NCI-H2227 (cell line): ENCODE results near the gene MARS1.
"Not testable (repeated sequence)": the region's sequence is repeated elsewhere in the genome, so short reads cannot be mapped to it uniquely, and the experiment has no call there.

Experiments
- DNase-seq: peaks from one replicate; lab custom pipeline; 2025; ENCODE audit not compliant: unreplicated experiment; lab: John Stamatoyannopoulos, UW

Gene MARS1

DNA sequence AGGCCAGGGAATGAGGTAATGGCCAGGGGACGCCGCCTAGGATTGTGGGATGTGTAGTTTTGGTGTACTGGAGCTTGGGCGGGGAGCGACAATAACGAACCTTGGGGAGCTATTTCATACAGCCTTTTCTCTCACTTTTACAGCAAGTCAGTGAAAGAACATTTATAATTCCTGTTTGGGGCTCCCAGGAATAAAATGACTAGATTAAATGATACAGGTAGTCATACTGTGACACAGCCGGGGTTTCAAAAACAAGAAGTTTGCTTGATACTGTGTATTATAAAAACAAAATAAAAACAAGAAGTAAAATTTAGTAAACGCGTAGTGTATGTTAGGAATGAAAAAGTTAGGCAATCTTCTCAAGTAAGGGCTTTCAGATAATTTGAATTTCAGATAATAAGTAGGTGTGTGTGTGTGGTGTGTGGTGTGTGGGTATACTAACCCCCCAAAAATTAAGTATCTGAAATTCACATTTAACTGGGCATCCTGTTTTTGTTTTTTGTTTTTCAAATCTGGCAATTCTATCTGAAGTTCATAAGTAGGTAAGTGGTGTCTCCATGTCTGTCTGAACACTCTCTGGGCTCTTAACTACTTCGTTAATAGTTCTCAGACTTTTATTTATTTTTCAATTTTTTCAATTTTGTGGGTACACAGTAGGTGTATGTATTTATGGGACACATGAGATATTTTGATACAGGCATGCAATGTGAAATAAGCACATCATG is 59.6 kb downstream of the MARS1 start:
- DNase-seq = no peak

DNA sequence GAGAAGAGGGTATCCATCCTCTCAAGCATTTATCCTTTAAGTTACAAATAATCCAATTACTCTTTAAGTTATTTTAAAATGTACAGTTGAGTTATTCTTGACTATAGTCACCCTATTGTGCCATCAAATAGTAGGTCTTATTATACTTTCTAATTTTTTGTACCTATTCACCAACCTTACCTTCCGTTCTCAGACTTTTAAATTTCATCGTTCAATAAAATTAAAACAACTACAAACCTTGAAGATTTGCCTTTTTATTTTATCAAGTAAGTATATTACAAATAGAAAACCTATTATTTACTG is 60.1 kb downstream of the MARS1 start:
- DNase-seq = no peak

DNA sequence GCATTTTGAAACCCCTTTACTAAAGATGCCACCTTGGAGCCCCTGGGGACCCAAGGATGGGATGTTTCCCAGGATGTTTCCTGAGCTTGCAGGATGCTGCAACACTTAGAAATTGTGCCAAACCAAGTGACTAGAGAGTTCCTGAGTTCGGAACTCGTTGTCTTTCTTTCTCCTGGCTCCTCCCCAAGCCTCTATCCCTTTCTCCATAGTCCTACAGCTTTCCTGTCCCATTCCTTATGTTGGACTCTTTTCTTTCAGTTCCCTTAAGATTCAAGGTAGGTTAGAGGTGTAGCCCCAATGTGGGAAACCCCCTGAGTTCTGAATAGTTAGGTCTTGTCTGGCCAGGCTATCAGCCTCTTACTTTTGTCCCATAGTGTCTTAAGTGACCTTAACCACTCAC is 60.6 kb downstream of the MARS1 start:
- DNase-seq = no peak

DNA sequence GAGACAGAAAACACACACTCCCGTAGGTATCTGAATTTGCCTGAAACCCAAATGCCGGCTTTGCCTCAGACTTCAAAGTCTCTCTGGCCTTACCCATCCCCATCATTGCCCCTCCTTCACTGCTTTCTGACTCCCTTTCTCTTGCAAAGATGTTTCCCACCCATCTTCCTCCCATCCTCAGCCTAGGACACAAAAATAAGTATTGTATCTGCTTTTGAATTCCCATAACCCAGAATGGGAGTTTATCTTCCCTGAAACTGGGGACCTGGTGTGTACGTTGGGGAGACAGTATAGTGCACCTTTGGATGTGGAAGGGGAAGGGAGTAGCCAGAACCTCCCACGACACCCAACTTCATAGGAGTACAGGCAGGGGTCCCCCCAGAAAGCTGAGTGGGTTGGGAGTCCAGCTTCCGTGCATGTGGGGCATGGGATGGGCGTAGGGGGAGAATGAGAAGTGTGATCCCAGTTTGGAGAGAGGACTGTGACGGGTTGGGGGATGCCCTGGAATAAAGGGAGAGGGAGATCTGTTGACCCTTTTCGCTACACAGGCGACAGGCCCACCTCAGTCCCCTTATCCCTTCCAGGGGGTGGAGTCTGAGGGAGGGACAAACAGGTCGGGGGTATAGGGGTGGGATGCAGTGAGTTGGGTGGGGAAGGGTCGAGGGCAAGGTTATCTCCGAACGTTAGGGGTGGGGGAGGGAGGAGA is 61.5 kb downstream of the MARS1 start:
- no peak for DNase-seq

DNA sequence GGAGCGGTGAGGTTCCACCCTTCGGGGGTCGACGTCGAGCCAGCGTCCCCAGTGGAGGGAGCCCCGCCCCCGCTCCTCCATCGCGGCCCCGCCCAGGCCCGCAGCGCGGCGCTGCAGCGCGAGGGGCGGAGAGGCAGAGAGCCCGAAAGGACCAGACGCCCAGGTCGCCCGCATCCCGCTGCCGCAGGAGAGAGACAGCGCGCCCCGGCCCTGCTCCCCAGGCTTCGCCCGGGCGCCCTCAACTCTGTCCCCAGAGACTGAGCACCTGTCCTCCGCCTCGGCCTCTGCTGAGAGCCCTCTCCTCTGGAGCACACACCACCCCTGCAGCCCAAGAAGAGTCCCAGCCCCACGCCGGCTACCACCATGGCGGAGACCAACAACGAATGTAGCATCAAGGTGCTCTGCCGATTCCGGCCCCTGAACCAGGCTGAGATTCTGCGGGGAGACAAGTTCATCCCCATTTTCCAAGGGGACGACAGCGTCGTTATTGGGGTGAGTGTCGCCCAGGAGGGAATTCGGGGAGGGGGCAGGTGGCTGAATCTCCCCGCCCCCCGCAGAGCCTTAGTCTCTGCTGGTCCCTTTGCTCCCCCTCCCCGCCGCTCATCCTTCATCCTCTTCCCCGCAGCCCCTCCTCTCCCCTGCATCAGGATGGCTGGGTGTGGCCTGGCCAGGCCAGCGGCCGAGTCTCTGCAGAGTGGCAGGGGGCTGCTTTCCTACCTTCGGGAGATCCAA is 62.2 kb downstream of the MARS1 start, which contains the start of gene KIF5A:
TSS of gene KIF5A (plus strand) at position 136 of the 732 bp plus-strand sequence. CDS start at position 364, 228 bp downstream.
- DNase-seq = peak; percentile 80

DNA sequence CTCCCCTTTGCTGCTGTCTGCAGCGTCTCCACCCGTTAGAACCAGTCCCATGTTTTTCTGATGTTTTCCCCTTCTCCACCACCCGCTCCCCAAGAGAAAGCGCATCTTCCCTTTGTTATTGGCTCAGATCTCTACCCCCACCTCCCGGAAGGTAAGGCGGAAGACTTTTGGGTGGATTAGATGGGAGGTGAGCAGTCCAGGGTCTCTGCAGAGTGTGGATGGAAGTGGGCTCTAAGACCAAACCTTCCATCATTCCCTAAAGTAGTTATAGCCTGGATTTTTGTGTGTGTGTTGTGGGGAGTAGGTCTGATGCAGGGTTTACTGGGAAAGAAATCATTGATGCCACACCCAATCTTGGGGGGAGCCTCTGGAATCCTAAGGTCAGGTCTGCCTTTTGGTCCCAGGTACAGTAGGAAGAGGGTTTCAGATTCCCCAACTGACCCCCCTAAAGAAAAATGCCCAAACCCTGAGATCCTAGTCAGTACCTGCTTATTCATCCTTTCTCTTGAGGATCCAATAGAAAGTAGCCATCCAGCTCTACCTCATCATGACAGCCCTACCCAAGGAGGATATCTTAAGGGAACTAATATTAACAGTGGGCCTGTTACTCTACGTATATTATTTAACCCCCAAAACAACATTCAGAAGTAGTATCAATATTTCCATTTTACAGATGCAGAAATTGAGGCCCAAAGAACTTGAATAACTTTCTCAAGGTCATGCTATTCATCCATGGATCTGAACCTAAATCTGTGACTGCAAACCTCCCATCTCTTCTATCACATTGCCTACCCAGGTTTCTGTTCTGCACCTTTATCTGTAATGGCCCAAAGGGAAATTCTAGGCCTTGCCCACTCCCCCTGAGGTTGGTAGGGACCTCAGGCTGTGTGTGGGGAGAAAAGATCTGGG is 63.0 kb downstream of the MARS1 start:
- DNase-seq = no peak

DNA sequence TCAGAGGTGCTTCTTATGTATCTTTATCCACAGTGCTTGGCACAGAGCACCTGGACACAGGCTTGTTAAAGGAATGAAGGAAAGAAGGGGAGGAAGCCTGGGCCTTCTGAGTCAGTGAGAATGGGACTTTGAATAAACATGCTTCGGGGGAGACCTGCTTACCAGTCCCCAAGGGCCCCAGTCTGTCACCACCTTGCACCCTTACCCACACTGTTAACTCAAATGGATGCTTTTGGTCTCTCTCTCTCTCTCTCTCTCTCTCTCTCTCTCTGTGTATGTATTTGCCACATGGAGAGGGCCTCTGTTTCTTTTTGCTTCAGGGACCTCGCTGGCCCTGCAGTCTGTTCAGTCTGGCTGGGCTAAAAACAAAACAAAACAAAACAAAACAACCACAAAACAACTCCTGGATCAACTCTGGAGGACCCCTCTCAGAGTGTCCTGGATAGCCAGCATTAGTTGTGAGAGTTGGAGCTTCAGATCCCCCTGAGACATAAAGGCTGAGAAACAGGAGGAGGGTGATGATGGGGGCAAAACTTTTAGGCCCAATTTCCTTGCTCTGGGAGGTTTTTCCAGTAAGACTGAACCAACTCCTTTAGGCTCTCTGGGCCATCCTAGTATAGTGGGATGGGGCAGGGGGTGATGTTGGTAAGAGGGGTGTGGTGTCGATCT is 63.9 kb downstream of the MARS1 start:
- DNase-seq = no peak

DNA sequence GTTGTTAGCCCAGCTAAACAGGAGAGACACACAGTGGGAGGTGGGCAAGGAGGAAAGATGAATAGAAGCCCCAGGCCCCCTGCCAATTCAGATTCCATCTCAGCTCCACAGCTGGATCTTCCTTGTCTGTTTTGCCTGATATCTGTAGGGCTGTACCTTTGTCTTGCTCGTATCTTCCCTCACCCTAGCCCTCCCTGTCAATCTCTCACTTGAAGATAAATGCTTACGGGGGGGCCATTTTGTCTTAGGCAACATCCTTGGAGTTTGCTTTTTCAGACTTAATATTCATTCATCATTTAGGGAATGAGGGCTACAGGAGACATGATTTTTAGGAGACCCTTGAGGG is 64.4 kb downstream of the MARS1 start:
- no peak for DNase-seq

DNA sequence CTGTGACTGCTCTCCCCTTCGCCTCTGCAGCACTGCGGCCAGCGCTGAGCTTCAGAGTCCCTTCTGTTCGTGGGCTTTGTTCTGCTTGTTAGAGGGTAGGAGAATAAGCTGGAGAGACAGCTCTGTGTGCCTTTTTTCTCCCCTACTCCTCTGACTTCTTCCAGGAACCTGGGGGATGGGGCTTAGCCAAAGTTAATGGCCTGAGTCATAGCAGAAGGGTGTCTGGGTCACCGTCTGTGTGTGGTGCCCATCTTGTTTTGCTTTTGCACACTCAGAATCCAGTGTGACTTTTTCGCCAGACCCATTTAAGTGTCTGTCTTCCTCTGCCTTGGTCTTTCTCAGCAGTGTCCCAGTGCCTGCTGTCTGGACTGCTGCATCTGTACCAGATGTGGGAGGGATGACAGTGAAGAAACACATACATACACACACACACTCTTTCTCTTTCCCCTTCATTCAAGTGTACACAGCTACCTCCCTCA is 65.0 kb downstream of the MARS1 start:
- DNase-seq = no peak

DNA sequence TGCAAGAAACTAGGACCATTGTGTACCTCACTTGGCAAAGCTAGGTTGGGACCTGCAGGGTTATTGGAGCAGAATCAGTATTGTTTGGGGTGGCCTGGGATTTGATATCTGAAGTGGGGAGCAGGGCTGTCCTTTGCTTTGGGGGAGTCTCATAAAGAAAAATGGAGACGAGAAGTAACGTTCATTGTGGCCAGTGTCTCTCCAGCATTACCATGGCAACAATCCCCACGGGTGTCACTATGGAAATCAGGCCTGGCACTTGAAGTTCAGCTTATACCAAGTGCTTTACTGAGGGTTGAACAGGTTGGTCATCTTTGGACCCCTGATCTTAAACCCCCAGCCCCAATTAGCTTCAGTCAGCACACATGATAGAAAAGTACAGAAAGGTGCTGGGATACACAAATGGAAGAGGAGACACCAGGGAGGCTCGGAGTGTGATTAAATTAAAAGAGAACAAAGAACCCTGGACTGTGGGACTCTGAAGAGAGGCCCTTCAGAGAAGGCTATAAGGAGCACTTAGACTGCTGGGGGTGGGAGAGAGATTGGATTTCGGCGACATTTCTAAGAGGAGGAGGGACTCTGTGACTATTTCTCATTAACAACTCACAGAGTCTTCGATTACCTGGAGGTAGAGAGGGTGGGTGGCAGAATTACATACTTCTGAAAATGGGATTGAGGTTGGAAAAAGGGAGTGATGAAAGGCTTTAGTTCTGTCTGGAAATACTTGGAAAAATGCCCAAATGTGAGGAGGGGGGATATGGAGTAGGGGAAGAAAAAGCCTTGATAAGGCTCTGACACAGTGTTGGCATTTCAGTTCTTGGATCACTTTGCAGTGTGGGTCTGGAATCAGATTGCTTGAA is 65.7 kb downstream of the MARS1 start:
- peak; percentile 37 for DNase-seq

DNA sequence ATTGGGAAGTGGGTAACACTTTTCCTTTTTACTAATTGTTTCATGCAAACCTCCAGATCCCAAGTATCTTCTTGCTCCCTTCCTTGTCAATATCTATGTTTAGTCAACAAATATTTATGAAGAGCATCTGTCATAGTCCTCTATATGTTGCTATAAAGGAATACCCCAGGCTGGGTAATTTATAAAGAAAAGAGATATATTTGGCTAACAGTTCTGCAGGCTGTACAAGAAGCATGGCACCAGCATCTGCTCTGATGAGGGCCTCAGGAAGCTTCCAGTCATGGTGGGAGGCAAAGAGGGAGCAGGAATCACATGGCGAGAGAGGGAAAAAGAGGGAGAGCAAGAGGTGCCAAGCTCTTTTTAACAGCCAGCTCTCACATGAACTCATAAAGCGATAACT is 66.6 kb downstream of the MARS1 start:
- no peak for DNase-seq

DNA sequence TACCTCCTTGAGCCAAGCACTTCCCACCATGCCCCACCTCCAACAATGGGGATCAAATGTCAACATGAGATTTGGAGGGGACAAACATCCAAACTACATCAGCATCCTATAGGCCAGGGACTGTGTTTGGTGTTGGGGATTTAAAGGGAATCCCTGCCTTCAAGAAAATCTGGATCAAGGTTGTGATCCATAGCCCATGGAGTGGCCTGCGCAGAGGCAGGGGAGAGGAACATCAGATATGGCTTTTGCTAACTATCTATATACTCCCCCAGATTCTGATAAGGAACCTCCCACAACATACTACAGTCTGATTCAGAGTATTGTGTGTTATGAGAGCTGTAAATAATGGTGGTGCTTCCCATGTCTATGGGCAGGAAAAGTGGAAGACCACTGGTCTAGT is 67.0 kb downstream of the MARS1 start:
- DNase-seq = no peak

DNA sequence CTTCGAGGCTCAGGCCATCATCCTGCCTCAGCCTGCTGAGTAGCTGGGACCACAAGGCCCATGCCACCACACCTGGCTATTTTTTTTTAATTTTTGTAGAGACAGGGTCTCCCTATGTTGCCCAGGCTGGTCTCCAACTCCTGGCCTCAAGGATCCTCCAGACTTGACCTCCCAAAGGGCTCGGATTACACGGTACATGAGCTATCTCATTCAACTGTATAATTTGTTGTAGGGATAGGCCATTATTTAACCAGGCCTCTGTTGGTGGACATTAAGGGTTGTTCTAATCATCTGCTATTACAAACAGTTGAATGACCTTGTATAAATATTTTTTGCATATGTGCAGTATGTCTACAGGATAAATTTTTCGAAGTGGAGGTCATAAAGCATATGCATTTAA is 71.0 kb downstream of the MARS1 start:
- DNase-seq = no peak

DNA sequence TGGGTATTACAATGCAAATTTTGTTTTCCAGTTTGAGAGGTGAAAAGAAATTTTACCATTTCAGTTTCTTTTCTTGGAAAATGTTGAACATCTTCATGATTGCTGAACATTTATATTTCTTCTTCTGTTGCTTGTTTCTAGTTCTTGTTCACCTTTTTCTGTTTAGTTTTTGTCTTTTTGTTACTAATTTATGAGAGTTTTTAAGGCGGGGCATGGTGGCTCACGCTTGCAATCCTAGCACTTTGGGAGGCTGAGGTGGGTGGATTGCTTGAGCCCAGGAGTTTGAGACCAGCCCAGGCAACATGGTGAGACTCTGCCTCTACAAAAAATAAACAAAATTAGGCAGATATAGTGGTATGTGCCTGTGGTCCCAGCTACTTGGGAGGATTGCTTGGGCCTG is 72.6 kb downstream of the MARS1 start:
- no peak for DNase-seq

DNA sequence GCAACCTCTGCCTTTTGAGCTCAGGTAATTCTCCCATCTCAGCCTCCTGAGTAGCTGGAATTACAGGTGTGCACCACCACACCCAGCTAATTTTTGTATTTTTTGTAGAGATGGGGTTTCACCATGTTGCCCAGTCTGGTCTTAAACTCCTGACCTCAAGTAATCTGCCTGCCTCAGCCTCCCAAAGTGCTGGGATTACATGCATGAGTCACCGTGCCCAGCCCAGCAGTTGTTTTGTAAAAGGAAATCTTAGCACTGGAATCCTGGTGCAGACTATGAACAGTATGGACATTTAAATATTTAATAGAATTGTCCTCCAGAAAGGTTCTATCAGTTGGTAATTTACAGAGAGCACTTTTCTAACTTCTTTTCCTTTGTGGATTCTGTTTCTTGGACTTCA is 73.2 kb downstream of the MARS1 start:
- DNase-seq = not testable (repeated sequence)

DNA sequence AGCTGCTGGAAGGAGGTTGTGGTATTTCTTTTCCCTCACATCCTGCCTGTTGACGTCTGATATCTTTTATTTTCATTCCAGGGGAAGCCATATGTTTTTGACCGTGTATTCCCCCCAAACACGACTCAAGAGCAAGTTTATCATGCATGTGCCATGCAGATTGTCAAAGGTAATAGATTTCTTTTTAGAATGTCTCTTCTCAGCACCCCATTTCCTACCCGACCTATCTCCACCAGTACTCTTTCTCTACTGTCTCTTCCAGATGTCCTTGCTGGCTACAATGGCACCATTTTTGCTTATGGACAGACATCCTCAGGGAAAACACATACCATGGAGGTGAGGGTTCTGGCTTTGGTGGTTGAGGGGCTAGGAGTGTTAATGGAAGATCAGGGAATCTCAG is 75.5 kb downstream of the MARS1 start:
- DNase-seq = no peak

DNA sequence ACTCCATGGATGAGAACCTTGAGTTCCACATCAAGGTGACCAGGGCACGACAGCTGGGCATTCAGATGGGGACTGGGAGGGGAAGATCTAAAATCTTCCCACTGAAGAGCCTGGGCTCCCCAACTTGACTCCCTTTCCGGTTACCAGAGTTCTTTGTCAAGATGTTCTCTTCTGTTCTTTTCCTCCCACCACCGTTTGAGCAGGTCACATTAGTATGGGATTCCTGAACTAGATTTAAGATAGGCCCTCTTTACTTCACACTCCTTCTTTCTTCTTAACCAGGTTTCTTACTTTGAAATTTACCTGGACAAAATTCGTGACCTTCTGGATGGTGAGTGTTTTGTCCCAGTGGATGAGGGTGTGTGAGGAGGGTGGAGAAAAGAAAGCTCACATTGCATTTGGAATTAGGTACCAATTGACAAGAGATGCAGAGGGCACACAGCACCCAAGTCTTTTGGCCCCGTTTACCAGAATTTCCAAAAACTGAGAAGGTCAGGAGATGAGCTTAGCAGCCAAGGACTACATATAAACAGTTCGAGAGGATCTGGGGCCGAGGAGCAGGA is 76.4 kb downstream of the MARS1 start:
- no peak for DNase-seq
